ENCODE results near the gene PDZRN3. TPM values are rescaled to one million over a fixed set of nuclear protein-coding genes. Genes with fewer than 3 reads are reported as not detected.

PDZRN3 gene
- polyA plus RNA-seq, 2 of the 4 experiments (the other 2 are of a cell fraction): not detected

GRCh38 chr3:73405853-73406252, 218.9 kb downstream of the PDZRN3 start (continued):
- no peak for TF ChIP-seq REST (IDR thresholded peaks at IDR 0.05)
- TF ChIP-seq HES2 (IDR thresholded peaks at IDR 0.05): no peak
- no peak for TF ChIP-seq CEBPB (IDR thresholded peaks at IDR 0.05)

- TF ChIP-seq KDM5A (IDR thresholded peaks at IDR 0.05): no peak
- TF ChIP-seq POLR2AphosphoS2 (conservative IDR thresholded peaks at IDR 0.05; ENCODE audit: low read length): no peak
- TF ChIP-seq EP300 (IDR thresholded peaks at IDR 0.05): no peak
- no peak for TF ChIP-seq E2F6 (IDR thresholded peaks at IDR 0.05; ENCODE audit: borderline replicate concordance, low read depth)
- no peak for TF ChIP-seq NFE2L2 (conservative IDR thresholded peaks at IDR 0.05; ENCODE audit: low read length)
- no peak for TF ChIP-seq RFX5 (IDR thresholded peaks at IDR 0.05)
- no peak for TF ChIP-seq RAD21 (conservative IDR thresholded peaks at IDR 0.05 in 1 of 2, IDR thresholded peaks at IDR 0.05 in 1 of 2)
- TF ChIP-seq RNF2 (IDR thresholded peaks at IDR 0.05; ENCODE audit: borderline replicate concordance, low read depth): no peak
- no peak for TF ChIP-seq SREBF2 (IDR thresholded peaks at IDR 0.05)
- TF ChIP-seq REST (IDR thresholded peaks at IDR 0.05): no peak
- ATAC-seq (no peak), FAIRE-seq (no peak), DNase-seq (ENCODE audit: low read depth in 1 of 2, low spot score in 1 of 2) (no peak)
- Histone ChIP-seq H3K27ac (no peak overlapping the region), H3K9me3 (no peaks in the 10 kb centered on the region), H3K4me2 (no peak overlapping the region), H3K4me3 (no peak overlapping the region), H3K4me1 (no peaks in the 10 kb centered on the region)
- CTCF ChIA-PET: no interaction called here
- 53% methylated on average over 4 of the region's 4 CpGs for whole genome bisulfite sequencing (ENCODE audit: missing lambda C conversion rate)
- POLR2A ChIA-PET: no interaction called here
Observed at GRCh38 chr3:73405000-73405399, 219.7 kb downstream of the PDZRN3 start.

- no peaks in the 10 kb centered on the region for H3K9me3 ChIP-seq
- ATAC-seq: no peak
- DNase-seq (ENCODE audit: low read depth in 1 of 2, low spot score in 1 of 2): no peak
- H3K4me2 ChIP-seq: no peak overlapping the region
- POLR2A ChIA-PET: no interaction called here
- no peaks in the 10 kb centered on the region for H3K4me1 ChIP-seq
- FAIRE-seq: no peak
- whole genome bisulfite sequencing (ENCODE audit: missing lambda C conversion rate): 12% methylated on average over 5 of the region's 5 CpGs
- no peak overlapping the region for H3K4me3 ChIP-seq
- CTCF ChIA-PET: interaction anchor here (0.9 kb wide), 1 partner anchor 182 kb away, joined by 4 read pairs; no protein-coding TSS in a partner anchor
- H3K27ac ChIP-seq: no peak overlapping the region
- no peak for TF ChIP-seq ZSCAN20 (CRISPR knock-in tag; IDR thresholded peaks at IDR 0.05)
- no peak for TF ChIP-seq FOSL2 (IDR thresholded peaks at IDR 0.05)
- TF ChIP-seq FOSL2 (CRISPR knock-in tag; IDR thresholded peaks at IDR 0.05): no peak
- no peak for TF ChIP-seq ZC3H11A (IDR thresholded peaks at IDR 0.05)
- no peak for TF ChIP-seq JUN (IDR thresholded peaks at IDR 0.05)
Observed at GRCh38 chr3:73404435-73404834, 220.3 kb downstream of the PDZRN3 start.
